HG03196 (cell line): ENCODE measurements around the gene MIA.
"Not testable (repeated sequence)": the region's sequence is repeated elsewhere in the genome, so short reads cannot be mapped to it uniquely, and the experiment has no call there.

Experiments
- ATAC-seq: cut with Tn5 transposase; IDR thresholded peaks from one replicate; pipeline ENCODE4 v1.9.1; 2021; ENCODE audit not compliant: unreplicated experiment

MIA gene

DNA sequence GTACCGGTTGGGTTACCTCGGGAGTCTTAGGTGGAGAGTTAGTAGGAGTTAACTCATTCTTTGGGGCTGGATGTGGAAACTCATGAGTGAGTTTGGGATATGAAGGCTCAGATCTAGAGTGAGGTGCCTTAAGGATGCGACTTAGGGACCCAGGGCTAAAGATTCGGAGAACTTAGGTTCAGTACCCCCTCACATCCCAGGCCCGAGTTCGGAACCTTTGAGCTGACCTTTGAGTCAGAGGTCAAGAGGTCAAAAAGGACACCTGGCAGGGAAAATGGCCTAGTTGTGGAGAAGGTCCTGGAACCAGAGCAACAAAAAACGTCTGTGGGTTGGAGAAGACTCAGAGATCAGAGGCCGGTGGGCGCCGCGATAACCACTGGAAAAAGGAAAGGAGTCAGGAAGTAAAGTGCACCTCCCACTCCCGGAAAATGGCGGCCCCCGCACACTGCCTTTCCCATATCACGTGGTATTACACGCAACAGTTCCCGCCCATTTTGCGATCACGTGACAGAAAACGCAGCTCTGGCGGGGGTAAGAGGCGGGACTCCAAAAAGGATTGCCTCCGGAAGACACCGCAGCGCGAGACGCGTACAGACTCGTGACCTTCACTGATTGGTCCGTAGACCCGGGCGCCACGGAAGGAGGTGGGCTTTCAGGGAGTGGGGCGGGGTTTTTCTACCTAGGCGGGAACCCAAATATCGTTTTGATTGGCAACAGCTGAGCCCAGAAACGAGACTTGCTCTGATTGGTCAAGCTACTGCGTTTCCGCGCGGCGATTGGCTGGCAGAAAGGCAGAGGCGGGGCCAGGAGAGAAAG is 25.1 kb upstream of the MIA start, which contains the start of gene ACTMAP:
Gene ACTMAP, minus strand, starts transcription at position 420 of the 816 bp plus-strand sequence. CDS start 674 bp downstream, outside the sequence.
- ATAC-seq: peak; percentile 83

DNA sequence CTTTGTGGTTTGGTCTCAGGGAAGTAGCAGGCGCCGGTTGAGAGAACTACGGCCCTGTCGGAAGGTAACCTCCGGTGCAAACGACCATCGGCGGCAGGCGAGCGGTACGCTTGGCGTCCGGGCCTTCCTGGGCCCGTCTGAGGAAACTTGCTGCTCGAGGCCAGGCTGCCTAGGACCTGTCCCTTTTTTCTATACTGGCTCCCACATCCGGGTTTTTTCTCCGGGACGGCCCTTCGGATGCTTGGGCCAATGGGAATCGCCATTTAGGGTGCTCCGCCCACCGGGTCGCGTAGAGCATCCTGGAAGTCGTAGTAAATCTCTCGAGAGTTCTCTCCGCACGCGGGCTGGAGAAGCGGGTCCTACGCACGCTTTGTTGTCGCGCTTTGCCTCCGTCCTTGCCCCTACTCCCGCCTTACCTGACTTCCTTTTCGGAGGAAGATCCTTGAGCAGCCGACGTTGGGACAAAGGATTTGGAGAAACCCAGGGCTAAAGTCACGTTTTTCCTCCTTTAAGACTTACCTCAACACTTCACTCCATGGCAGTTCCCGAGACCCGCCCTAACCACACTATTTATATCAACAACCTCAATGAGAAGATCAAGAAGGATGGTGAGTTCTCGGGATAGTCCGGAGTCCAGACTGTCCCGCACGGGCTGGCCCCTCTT is 24.3 kb upstream of the MIA start, which contains the start of gene SNRPA:
Gene SNRPA, plus strand, starts transcription at position 330 of the 664 bp plus-strand sequence. Its CDS starts 206 bp downstream, at position 536.
- ATAC-seq: peak; percentile 48

DNA sequence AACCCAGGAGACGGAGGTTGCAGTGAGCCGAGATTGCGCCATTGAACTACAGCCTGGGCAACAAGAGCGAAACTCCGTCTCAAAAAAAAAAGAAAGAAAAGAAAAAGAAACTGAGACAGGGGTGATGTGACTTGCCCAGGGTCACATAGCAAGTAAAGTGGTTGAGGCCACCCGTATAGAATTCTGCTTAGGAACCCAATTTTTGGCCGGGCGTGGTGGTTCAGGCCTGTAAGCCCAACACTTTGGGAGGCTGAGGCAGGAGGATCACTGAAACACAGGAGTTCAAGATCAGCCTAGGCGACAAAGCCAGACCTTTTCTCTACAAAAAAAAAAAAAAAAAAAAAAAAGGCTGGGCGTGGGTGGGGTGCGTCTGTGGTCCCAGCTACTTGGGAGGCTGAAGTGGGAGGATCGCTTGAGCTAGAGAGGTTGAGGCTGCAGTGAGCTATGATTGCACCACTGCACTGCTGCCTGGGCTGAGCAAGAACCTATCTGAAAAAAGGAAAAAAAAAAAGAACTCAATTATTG is 23.0 kb upstream of the MIA start:
- ATAC-seq: no peak

DNA sequence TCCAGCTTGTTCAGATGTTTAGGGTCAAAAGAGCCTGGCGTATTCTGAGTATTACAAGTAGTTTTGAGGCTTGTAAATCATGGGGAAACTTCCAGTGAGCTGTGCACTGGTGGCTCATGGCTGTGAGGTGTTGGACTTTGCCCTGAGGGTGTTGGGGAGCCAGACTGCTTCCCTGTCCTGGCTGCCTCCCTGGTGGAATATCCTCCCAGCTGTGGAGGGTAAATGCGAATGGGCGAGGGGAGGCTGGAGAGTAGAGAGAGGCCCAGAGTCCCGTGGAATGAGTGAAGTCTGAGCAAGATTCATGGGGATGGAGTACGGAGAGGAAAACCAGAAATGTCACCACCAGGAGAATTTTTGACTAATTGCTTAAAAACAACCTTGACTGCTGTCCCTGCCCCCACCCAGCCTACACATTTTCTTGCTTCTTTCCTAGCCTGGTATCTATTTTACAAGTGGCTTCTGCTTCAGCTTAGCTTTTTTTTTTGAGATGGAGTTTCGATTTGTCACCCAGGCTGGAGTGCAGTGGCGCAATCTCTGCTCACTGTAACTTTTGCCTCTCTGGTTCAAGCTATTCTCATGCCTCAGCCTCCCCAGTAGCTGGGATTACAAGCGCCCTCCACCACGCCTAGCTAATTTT is 20.6 kb upstream of the MIA start:
- no peak for ATAC-seq

DNA sequence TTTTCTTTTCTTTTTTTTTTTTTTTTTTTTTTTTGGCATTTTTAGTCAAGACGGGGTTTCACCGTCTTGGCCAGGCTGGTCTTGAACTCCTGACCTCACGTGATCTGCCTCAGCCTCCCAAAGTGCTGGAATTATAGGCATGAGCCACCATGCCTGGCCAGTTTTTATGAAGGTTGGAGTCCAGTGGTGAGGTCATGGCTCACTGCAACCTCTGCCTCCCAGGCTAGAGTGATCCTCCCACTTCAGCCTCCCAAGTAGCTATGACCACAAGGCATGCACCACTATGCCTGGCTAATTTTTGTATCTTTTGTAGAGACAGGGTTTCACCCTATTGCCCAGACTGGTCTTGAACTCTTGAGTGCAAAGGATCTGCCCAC is 20.1 kb upstream of the MIA start:
- ATAC-seq: no peak

DNA sequence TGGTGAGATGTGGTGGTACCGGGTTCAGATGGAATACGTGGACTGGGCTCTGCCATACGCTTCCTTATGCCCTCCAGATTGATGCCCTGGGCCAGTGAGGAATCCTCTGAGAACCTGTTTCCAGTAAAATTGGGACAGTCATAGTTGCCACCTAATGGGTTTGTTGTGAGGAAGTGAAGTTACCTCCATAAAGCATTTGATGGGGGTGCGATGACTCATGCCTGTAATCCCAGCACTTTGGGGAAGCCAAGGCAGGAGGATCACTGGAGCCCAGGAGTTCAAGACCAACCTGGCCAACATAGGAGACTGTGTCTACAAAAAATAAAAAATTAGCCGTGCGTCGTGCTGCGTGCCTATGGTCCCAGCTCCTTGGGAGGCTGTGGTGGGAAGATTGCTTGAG is 19.5 kb upstream of the MIA start:
- no peak for ATAC-seq

DNA sequence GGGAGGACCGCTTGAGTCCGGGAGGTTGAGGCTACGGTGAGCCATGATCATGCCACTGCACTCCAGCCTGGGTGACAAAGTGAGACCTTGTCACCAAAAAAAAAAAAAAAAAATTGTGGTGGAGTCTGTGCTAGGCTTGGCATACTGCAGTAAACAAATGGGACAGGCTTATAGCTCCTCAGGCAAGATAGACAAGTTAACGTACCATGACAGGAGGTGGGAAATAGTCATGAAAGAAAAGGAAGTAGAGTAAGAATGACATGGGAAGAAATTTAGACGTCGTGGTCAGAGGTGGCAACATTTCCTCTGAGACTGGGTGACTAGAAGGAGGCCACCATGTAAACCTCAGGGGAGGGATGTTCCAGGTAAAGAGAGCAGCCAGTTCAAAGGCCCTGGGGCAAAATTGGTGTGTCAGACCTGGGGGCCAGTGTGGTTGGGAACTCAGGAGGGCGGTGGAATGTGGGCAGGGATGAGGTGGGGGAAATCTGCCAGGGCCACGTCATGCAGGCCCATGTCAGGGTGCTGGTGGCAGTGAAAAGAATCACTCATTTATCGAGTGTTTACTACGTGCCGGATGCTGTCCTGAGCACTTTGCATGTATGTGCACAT is 18.7 kb upstream of the MIA start:
- no peak for ATAC-seq

DNA sequence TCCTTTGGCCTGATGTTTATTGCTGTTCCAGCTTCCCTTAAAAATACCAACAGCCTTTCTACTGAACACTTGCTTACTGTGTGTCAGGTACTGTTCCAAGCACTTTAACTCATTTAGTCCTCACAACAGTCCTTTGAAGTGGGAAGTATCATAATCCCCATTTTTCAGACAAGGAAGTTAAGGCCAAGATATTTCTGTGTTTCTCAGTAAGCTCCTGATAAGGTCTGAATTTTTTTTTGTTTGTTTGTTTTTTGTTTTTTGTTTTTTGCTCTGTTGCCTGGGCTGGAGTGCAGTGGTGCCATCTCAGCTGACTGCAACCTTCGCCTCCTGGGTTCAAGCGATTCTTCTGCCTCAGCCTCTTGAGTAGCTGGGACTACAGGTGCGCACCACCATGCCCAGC is 16.8 kb upstream of the MIA start:
- ATAC-seq: no peak

DNA sequence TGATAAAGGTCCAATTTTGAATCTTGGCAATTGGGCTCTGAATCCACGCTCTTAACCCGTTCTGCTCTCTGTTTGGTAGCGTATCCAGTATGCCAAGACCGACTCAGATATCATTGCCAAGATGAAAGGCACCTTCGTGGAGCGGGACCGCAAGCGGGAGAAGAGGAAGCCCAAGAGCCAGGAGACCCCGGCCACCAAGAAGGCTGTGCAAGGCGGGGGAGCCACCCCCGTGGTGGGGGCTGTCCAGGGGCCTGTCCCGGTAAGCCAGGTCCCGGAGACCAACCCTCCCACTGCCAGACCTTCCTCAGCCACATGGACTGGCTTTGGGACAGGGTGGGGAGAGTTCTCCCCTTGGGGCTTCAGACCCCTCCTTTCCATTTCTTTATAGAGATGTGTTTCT is 16.0 kb upstream of the MIA start:
- ATAC-seq: no peak

DNA sequence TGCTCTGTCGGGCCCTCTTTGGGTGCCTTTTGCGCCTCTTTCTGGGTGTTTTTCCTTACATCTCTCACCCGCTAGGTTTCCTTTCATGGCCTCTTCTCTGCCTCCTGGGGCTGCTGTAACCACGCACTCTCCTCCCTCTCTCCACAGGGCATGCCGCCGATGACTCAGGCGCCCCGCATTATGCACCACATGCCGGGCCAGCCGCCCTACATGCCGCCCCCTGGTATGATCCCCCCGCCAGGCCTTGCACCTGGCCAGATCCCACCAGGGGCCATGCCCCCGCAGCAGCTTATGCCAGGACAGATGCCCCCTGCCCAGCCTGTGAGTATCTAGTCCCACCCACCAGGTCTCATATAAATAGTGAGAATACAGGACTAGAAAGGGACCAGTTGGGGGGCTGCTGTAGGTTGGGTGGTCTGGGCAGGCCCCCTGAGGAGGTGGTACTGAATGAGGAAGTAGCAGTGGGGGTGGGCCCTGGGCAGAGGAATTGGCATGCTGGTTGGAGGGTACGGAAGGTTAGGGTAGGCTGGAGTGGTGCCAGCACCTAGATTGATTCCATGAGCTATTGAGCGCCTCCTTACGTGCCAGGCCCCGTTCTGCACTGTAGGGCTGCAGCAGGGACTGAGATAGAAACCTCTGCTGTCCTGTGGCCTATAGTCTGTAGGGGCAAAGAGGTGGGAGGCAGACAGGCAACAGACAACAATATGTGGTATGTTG is 12.4 kb upstream of the MIA start:
- no peak for ATAC-seq

DNA sequence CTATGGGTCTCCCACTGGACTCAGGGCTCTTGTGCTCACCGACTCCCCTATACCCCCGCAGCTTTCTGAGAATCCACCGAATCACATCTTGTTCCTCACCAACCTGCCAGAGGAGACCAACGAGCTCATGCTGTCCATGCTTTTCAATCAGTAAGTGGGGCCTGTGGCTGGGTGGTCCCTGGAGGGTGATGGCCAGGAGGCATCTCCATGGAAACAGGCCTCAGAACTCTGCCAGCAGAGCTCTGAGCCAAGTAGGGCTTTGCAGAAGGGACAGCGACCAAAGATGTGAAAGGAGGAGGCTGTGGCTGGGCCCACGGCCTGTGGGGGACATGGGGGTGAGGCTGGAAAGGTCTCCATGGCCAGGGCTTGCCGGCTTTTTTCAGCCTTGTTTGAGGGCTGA is 11.8 kb upstream of the MIA start:
- no peak for ATAC-seq

DNA sequence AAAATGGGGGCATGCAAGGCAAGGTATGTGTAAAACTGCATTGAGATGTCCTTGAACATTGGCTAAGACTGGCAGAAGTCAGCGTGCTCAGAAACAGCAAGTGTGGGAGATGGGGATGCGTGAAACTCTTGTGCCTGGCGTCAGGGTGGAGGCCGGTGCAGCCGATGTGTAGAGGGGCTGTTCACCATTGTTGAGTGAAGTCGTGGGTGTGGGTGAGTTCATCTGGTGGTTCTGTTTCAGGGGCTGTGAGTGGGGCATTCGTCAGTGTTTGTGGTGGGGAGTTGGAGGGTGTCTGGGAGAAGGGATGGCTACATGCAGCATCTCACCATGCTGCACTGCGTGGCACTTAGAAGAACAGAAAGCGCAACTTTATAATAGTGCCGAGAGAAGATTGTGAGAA is 11.4 kb upstream of the MIA start:
- ATAC-seq: no peak

DNA sequence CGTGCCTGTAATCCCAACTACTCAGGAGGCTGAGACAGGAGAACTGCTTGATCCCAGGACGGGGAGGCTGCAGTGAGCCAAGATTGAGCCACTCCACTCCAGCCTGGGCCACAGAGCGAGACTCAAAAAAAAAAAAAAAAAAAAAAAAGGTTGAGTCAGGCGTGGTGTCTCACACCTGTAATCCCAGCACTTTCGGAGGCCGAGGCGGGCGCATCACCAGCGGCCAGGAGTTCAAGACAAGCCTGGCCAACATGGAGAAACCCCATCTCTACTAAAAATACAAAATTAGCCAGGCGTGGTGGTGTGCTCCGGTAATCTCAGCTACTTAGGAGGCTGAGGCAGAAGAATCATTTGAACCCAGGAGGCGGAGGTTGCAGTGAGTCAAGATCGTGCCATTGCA is 8.9 kb upstream of the MIA start:
- not testable (repeated sequence) for ATAC-seq

DNA sequence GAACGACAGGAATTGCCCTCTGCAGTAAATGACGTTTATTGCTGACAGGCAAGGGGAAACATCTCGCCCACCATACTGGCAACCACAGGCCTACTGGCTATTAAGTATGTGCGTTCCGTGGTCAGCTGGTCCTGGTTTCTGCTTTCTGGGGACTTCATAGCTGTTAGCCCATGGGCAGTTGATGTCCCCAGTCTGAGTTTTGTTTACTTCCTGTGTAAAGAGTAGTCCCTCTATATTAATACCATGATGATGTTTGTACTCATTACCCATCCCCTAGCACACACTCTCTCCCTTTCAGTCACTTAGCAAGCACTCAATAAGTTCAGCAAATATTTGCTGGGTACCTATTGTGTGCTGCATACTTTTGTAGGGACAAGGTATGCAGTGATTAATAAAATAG is 6.5 kb upstream of the MIA start:
- no peak for ATAC-seq

DNA sequence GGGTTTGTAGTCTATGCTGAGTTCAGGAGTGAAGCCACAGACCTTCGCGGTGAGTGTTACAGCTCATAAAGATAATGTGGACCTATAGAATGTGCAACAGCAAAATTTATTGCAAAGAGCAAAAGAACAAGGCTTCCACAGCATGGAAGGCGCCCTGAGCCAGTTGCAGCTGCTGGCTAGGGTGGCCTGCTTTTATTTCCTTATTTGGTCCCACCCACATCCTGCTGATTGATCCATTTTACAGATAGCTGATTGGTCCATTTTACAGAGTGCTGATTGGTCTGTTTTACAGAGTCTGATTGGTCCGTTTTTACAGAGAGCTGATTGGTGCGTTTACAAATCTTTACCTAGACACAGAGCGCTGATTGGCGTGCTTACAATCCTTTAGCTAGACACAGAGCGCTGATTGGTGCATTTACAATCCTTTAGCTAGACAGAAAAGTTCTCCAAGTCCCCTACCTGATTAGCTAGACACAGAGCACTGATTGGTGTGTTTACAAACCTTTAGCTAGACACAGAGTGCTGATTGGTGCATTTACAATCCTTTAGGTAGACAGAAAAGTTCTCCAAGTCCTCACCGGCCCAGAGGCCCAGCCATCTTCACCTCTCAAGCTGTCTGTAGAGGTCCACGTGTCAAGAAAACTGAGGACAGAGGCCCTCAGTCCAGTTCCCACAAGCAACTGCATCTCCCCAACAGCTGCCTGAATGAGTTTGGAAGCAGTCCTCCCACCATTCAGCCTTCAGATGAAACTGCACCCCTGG is 4.0 kb upstream of the MIA start:
- not testable (repeated sequence) for ATAC-seq

DNA sequence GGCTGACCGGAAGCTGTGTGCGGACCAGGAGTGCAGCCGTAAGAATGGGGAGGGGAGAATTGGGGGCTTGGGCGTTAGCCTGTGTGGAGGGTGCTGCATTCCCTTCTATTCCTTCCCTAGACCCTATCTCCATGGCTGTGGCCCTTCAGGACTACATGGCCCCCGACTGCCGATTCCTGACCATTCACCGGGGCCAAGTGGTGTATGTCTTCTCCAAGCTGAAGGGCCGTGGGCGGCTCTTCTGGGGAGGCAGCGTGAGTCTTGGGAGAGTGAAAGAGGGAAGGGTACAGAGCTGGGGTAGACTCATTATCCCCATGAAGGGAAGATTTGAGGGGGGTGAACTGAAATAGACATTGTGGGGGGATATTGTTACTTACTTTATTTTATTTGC is 306 bp downstream of the MIA start:
- ATAC-seq: no peak

DNA sequence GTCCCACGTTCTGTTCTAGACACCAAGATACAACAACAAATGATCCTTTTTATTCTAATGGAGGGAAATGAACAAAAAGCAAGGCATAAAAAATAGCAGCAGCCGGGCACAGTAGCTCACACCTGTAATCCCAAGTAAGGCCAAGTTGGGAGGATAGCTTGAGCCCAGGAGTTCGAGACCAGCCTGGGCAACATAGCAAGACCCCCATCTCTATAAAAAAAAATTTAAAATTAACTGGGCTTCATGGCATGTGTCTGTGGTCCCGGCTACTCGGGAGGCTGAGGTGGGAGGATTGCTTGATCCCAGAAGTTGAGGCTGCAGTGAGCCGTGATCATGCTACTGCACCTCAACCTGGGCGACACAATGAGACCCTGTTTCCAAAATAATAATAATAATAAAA is 1.0 kb downstream of the MIA start:
- ATAC-seq: no peak

DNA sequence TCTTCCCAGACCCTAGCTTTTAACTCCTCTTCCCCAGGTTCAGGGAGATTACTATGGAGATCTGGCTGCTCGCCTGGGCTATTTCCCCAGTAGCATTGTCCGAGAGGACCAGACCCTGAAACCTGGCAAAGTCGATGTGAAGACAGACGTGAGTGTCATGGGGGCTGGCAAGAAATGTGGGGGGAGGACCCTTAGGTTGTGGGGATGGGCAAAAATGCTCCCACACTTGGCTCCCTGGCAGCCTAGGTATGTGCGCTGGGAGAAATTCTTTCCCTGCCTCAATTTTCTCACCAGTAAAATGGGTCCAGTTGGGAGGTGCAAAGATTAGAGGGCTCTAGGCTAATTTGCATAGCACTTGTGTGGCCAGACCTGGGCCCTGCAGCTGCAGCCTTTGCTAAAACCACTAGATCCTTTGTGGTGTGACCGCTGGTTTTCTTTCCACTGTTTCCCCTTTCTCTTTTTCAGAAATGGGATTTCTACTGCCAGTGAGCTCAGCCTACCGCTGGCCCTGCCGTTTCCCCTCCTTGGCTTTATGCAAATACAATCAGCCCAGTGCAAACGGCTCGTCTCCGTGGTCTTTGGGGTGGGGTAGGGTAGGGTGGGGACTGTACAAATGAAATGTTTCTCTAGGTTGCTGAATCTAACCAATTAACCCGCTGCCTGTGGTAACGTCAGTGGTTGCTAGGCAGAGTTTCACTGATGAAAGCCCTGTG is 1.8 kb downstream of the MIA start:
- peak; percentile 60 for ATAC-seq

DNA sequence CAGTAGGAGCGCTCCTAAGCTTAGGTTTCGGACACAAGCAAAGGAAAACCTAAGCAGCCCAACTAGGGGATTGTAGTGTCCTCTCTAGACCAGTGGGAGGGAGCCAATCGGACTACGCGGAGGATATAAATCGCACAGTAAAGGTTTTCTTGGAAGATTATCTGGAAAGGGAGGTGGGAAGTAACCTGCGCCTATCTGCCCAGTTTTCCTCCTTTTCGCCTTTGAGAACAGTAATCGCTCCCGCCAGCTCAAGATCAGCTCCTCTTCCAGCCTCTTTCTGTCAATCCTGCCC is 2.3 kb downstream of the MIA start:
- ATAC-seq: no peak
